Measurements from ENCODE around the gene HMG20A.

HMG20A gene

GRCh38 chr15:77533578-77534430 lies 113.1 kb downstream of the HMG20A start:
- DNase-seq (ENCODE audit: low read depth in 2 of 3, low spot score in 1 of 3) = no peak

Data from stimulated activated CD4-positive, alpha-beta T cell treated with anti-CD3 and anti-CD28 coated beads, Interleukin-12 subunit alpha, Interleukin-12 subunit beta, amount 100 ng/mL, for 48 hours (primary cell).